ENCODE measurements around the gene KDM4B. TPM values are rescaled to one million over a fixed set of nuclear protein-coding genes. Genes with fewer than 3 reads are reported as not detected.

KDM4B gene
- total RNA-seq, 1 experiment from 2014 or later, result 15.8 TPM

- DNase-seq (ENCODE audit: low read depth), result no peak
Measured at GRCh38 chr19:4984438-4984990, 15.6 kb downstream of the KDM4B start.

GRCh38 chr19:4985551-4985991 is 16.7 kb downstream of the KDM4B start:
- no peak for DNase-seq (ENCODE audit: low read depth)

- no peak for DNase-seq (ENCODE audit: low read depth)
Measured at GRCh38 chr19:4986056-4986455, 17.1 kb downstream of the KDM4B start.

- no peak for DNase-seq (ENCODE audit: low read depth)
Measured at GRCh38 chr19:4986471-4986891, 17.6 kb downstream of the KDM4B start.

- DNase-seq (ENCODE audit: low read depth), result no peak
Measured at GRCh38 chr19:4987256-4987655, 18.3 kb downstream of the KDM4B start.

GRCh38 chr19:4987692-4988370 is 18.9 kb downstream of the KDM4B start:
- no peak for DNase-seq (ENCODE audit: low read depth)

- peak; percentile 81 for DNase-seq (ENCODE audit: low read depth)
Measured at GRCh38 chr19:4988770-4989251, 19.9 kb downstream of the KDM4B start.

GRCh38 chr19:4990306-4990705 is 21.4 kb downstream of the KDM4B start:
- no peak for DNase-seq (ENCODE audit: low read depth)

- no peak for DNase-seq (ENCODE audit: low read depth)
Measured at GRCh38 chr19:4991538-4991937, 22.6 kb downstream of the KDM4B start.

GRCh38 chr19:4991996-4992698 is 23.2 kb downstream of the KDM4B start:
- DNase-seq (ENCODE audit: low read depth), result no peak

GRCh38 chr19:4993683-4994082 is 24.8 kb downstream of the KDM4B start:
- DNase-seq (ENCODE audit: low read depth), result no peak

- no peak for DNase-seq (ENCODE audit: low read depth)
Measured at GRCh38 chr19:4996701-4997100, 27.8 kb downstream of the KDM4B start.

GRCh38 chr19:4997297-4997696 is 28.4 kb downstream of the KDM4B start:
- no peak for DNase-seq (ENCODE audit: low read depth)

GRCh38 chr19:5000120-5000611 is 31.3 kb downstream of the KDM4B start:
- no peak for DNase-seq (ENCODE audit: low read depth)

GRCh38 chr19:5001615-5002014 is 32.7 kb downstream of the KDM4B start:
- peak; percentile 54 for DNase-seq (ENCODE audit: low read depth)

GRCh38 chr19:5002143-5002542 is 33.2 kb downstream of the KDM4B start:
- DNase-seq (ENCODE audit: low read depth), result peak; percentile 80

GRCh38 chr19:5003781-5004180 is 34.9 kb downstream of the KDM4B start:
- no peak for DNase-seq (ENCODE audit: low read depth)

GRCh38 chr19:5005096-5005495 is 36.2 kb downstream of the KDM4B start:
- DNase-seq (ENCODE audit: low read depth), result no peak

- peak; percentile 56 for DNase-seq (ENCODE audit: low read depth)
Measured at GRCh38 chr19:5006201-5006600, 37.3 kb downstream of the KDM4B start.

- DNase-seq (ENCODE audit: low read depth), result no peak
Measured at GRCh38 chr19:5006821-5007220, 37.9 kb downstream of the KDM4B start.

GRCh38 chr19:5011476-5012238 is 42.7 kb downstream of the KDM4B start:
- DNase-seq (ENCODE audit: low read depth), result no peak

All from LHCN-M2 (cell line).